H1 (cell line): Measurements from ENCODE around the gene NR3C2. TPM values are rescaled to one million over a fixed set of nuclear protein-coding genes. Genes with fewer than 3 reads are reported as not detected.

Experiments used
- BRCA1 ChIP-seq: IDR thresholded peaks from 2 replicates; pipeline ENCODE4 v1.6.1; 2012; ENCODE audit warnings: low read depth, low read length, improper control_type of control experiment
- CBX8 ChIP-seq: fragments of 300-800, 300-1000 bp; sonication (generic); IDR thresholded peaks from 2 replicates; pipeline ENCODE4 v1.7.1; 2016; ENCODE audit warnings: low read depth, low read length, borderline replicate concordance
- CHD7 ChIP-seq: fragments of 300-600 bp; sonication (generic); IDR thresholded peaks from 2 replicates; pipeline ENCODE4 v1.7.1; 2012; ENCODE audit warnings: low read length, moderate library complexity, mild to moderate bottlenecking, inconsistent platforms; ENCODE audit not compliant: insufficient replicate concordance
- EZH2 ChIP-seq: fragments of 200-600 bp; sonication (generic); IDR thresholded peaks from 2 replicates; pipeline ENCODE4 v1.7.1; 2012; ENCODE audit warnings: low read depth, mild to moderate bottlenecking, moderate library complexity, low read length, inconsistent platforms; ENCODE audit not compliant: severe bottlenecking
- KDM4A ChIP-seq: IDR thresholded peaks from one replicate; pipeline ENCODE4 v1.7.1; 2012; ENCODE audit warnings: low read depth, mild to moderate bottlenecking, moderate library complexity, low read length, inconsistent platforms; ENCODE audit not compliant: severe bottlenecking
- SAP30 ChIP-seq: fragments of 300-600 bp; sonication (generic); IDR thresholded peaks from 2 replicates; pipeline ENCODE4 v1.7.1; 2012; ENCODE audit warnings: low read length, moderate library complexity, mild to moderate bottlenecking, inconsistent platforms; ENCODE audit not compliant: insufficient read depth, insufficient replicate concordance
- SP1 ChIP-seq: IDR thresholded peaks from 2 replicates; pipeline ENCODE4 v1.6.1; 2011; ENCODE audit warnings: low read depth, low read length
- ZNF274 ChIP-seq: IDR thresholded peaks from 2 replicates; pipeline ENCODE4 v1.7.0; 2012; ENCODE audit warnings: low read length, borderline replicate concordance; ENCODE audit errors: extremely low read depth
- polyA plus RNA-seq, 7 experiments: library from polyadenylated mRNA; depleted of rRNA in 3 of 7; stranded (reverse) in 5 of 7; unstranded in 2 of 7; fragments of >200 nt in 5 of 7; fragments of 200-250 nt in 2 of 7; gene quantifications; 1 replicate in 5 of 7; 2 replicates in 1 of 7; 4 replicates in 1 of 7; pipeline versions ENCODE4 v1.2.1 to v1.2.3, GENCODE V29; 2011 to 2013; ENCODE audit warnings: missing spikeins in 2 of 7, mixed read lengths in 2 of 7
- total RNA-seq: library from RNA; stranded (reverse); fragmentation: NEBNext Ultra II Directional; extraction: Animal tissue kit (Norgen Biotek cat#: 25700); gene quantifications from 2 replicates; pipeline ENCODE4 v1.2.1, GENCODE V29; 2021
- TF ChIP-seq, protein P1 (sequence below): IDR thresholded peaks from 2 replicates; pipeline ENCODE4 v1.6.1; 2012; ENCODE audit warnings: inconsistent platforms

The NR3C2 gene
- total and polyA plus RNA-seq, 2 of the 8 experiments (the other 6 are each of a cell fraction or from before 2014, with no cell fraction given), result 0.80 to 3.9 TPM

DNA sequence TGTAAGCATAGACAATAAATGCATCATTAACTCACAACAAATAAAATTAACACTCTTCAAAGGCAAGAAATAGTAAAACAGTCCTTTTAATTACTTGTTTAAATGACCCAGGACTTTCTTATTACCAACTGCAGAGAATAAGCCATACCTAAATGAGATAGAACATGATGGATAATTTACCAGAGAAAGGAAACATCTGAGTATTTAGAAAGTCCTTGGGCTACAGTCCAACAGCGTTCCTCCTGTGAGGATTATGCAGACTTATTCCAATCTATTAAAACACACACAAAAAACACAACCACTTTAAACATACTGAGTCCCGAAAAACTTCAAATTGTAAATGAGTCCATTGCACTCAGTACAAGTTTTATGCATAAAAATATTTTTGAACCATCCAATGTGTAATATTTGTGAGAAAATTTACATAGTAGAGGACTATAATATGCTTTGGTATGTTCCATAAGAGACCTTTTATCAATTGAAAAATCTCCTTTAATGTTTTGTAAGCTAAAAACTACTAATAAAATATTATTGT is 129.2 kb downstream of the NR3C2 start (continued):
- TF ChIP-seq CHD7, result no peak
- no peak for TF ChIP-seq ZNF274
- TF ChIP-seq EZH2, result no peak
- no peak for TF ChIP-seq CBX8
- TF ChIP-seq, protein P1, sequence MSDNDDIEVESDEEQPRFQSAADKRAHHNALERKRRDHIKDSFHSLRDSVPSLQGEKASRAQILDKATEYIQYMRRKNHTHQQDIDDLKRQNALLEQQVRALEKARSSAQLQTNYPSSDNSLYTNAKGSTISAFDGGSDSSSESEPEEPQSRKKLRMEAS, result no peak
- TF ChIP-seq SAP30, result no peak
- no peak for TF ChIP-seq BRCA1
- TF ChIP-seq SP1, result no peak
- no peak for TF ChIP-seq KDM4A
